GM21825 (cell line): Measurements from ENCODE around the gene LARGE2.
"Not testable (repeated sequence)": the region's sequence is repeated elsewhere in the genome, so short reads cannot be mapped to it uniquely, and the experiment has no call there.

Experiments used
- ATAC-seq: cut with Tn5 transposase; IDR thresholded peaks from one replicate; pipeline ENCODE4 v1.9.1; 2021; ENCODE audit warnings: mild to moderate bottlenecking, moderate library complexity; ENCODE audit not compliant: unreplicated experiment

Gene LARGE2

DNA sequence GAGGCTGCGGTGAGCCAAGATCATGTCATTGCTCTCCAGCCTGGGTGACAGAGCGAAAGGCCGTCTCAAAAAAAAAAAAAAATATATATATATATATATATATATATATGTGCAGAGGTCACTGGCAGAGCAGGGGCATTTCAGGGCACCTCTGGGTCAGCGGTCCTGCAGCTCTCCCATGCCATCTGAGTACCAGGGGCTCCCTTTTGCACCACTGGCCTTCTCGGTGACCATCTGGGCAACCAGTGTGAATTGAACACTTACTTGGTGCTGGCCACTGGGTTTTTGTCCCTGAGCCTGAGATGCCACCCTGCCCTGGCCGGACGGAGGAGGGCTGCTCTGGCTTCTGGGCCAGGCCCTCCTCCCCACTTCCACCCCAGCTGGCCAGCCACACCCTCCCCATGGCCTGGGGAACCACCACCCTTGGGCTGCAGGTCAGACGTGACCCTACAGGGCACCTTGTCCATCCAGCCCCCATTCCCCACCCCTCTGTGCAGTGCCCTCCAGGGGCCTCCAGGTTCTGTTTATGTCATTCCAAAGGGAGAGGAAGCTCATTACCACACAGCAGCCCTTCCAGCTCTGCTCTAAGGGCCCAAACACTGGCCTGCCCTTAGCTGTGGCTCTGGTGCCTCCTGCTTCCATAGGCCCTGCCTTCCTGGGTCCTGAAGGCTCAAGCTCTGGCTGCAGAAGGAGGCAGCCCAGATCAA lies 26.8 kb upstream of the LARGE2 start:
- ATAC-seq = no peak

DNA sequence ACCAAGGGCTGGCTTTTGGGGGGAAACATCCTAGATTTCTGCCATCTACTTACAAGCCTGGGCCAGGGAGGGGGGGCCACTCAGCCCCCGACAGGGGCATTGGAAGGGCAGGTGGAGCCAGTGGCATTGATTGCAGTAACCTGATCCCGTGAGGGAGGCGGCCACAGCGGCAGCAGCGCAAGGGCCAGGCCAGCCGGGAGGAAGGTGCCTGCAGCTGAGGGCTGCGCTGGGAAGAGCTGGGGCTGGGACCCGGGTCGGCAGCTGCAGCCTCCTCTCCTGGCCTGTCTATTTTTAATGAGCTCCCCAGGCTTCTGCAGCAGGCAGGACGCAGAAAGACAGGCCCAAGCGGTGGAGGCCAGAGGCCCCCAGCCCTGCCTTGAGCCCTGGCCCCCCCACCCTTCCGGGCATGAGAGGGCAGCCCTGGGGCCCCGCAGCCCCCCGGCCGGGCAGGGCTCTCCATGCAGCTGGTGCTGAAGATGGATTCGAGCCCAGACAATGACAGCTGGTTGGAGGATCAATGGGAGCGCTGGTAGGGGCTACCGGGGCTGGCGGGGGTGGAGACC lies 26.0 kb upstream of the LARGE2 start:
- no peak for ATAC-seq

DNA sequence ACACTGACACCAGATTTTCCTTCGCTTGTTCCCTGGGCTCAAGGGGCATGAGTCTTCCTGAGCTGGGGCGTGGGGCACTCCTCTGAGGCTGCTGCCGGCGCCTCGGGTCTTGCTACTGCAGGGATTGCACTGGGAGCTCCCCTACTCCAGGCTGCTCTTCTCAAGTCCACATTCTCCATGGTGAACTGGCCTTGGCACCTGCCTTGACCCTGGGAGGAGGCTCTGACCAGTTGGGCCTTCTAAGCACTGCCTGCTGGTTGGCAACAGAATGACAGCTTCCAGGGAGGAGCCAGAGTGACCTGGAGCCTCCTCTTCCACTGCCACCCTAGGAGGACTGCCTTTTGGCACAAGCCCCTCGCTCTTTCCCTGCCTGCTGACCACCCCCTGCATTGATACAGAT lies 24.9 kb upstream of the LARGE2 start:
- ATAC-seq = no peak

DNA sequence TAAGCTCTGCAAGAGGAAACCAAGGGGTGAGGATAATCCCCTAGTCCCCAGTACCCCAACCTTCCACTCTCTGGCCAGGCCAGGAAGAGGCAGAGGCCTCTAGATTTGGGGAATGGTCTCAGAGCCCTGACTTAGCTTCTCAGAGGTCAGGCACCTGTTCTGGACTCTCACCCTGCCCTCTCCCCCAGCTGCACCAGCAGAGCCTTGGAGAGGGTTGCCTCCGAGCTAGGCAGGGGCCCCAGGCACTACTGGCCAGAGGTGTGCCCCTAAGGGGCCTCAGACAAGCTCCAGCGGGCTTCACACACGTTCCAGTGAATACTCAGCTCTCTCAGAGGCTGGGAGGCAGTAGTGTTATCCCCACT lies 23.4 kb upstream of the LARGE2 start:
- ATAC-seq = no peak

DNA sequence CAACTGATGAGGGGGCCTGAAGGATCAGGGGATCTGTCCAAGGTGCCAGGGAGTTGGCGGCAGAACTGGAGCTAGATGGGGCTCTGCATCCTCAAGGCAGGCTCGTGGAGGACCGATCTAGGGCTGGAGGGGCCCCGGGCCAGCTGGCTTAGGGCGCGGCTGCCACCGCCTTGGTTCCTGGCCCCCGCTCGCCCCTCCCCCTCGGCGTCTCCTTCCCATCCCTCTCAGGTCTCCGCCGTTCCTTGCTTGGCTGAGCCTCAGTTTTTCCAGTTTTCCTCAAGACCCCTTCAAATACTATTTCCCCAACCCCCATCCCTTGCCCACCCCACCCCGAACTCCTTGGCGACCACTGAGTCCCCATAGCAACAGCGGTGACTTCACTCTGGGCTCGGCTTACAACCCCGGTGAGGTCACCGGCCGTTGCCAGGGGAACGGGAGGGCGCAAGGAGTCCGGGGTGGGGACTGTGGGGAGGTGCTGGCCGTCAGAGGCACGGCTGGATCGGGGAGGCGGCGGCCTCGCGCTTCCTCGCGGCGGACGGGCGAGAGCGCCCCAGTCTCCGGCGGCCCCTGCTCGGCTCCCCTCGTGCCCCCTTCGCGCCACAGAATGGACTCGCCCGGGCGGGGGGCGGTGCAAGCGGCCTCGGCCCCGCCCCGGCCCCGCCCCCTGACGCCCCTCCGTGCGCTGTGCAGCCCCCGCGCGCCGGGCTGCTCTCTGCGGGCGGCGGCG lies 22.8 kb upstream of the LARGE2 start:
- ATAC-seq = no peak

DNA sequence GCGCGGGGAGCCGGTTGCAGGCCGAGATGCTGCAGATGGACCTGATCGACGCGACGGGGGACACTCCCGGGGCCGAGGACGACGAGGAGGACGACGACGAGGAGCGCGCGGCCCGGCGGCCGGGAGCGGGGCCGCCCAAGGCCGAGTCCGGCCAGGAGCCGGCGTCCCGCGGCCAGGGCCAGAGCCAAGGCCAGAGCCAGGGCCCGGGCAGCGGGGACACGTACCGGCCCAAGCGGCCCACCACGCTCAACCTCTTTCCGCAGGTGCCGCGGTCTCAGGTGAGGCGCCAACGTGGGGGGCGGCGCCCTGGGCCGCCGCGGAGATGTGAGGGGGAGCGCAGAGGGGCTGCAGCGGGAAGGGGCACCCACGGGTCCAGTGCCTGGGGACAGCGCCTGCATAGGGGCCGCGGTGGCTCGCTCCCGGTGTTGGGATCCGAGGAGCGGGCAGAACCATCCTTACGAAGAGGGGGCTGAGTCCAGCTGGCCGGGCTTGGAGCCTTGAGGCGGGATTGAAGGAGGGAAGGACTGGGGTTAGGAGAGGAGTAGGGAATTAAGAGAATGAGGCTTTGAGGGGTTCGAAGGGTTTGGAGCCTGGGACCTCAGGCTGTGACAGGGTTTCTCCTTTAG lies 22.2 kb upstream of the LARGE2 start:
- not testable (repeated sequence) for ATAC-seq

DNA sequence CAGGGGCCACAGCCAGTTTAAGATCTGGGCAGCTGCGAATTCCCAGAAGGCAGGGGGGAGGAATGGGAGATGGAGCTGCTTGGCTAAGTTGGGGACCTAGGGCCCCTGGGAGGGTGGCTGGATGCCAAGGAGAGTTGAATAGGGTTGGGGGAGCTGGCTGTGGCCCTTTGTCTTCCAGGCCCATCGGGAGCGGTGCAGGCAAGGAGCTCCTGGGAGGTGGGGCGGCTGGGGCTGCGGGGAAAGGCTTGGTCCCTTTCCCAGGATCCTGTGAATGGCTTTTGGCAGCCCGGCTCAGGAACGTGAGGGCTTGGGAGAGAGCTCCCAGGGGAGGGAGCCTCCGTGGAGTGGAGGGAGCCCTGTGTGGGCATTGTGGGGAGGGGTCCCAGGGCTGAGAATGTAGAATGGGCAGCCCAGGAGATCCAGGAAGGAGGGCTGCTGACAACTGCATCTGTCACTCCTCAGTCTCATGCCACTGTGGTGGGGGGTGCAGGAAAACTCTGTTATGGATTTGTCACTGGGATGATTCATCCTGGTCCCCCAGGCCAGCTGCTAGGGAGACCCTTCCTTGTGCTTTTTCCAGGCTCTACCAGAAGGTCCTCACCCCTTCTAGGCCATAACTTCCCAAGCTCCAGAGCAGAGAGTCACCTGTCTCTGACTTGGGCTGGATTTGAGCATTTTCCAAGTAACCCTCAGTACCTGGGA lies 21.4 kb upstream of the LARGE2 start:
- ATAC-seq = no peak

DNA sequence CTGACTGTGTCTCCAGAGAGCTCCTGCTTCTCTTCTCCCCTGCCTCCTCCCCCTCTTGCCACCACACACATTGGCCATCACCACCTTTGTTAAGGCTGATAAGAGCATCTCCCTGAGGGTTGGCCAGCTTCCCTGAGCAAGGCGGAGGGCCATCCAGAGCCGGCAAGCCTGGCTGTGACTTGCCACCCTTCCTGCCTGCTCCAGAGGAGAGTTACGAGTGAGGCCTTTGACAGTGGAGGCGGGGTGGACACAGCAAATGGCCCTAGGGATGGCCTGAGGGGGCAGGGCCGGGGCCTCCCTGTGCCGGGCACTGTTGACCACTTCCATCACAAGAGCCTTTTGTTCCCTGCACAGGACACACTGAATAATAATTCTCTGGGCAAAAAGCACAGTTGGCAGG lies 20.8 kb upstream of the LARGE2 start:
- no peak for ATAC-seq

DNA sequence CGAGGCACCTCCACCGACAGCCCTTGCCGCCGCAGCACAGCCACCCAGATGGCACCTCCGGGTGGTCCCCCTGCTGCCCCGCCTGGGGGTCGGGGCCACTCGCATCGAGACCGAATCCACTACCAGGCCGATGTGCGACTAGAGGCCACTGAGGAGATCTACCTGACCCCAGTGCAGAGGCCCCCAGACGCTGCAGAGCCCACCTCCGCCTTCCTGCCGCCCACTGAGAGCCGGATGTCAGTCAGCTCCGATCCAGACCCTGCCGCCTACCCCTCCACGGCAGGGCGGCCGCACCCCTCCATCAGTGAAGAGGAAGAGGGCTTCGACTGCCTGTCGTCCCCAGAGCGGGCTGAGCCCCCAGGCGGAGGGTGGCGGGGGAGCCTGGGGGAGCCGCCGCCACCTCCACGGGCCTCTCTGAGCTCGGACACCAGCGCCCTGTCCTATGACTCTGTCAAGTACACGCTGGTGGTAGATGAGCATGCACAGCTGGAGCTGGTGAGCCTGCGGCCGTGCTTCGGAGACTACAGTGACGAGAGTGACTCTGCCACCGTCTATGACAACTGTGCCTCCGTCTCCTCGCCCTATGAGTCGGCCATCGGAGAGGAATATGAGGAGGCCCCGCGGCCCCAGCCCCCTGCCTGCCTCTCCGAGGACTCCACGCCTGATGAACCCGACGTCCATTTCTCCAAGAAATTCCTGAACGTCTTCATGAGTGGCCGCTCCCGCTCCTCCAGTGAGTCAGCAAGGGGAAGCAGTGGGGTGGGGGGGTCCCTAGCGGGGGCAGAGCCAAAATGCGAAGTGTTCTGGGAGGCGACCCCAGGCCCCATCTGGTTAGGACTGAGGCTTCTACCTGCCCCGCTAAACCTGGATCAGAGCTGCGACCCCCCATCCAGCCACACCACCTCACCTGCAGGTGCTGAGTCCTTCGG lies 19.7 kb upstream of the LARGE2 start:
- no peak for ATAC-seq

DNA sequence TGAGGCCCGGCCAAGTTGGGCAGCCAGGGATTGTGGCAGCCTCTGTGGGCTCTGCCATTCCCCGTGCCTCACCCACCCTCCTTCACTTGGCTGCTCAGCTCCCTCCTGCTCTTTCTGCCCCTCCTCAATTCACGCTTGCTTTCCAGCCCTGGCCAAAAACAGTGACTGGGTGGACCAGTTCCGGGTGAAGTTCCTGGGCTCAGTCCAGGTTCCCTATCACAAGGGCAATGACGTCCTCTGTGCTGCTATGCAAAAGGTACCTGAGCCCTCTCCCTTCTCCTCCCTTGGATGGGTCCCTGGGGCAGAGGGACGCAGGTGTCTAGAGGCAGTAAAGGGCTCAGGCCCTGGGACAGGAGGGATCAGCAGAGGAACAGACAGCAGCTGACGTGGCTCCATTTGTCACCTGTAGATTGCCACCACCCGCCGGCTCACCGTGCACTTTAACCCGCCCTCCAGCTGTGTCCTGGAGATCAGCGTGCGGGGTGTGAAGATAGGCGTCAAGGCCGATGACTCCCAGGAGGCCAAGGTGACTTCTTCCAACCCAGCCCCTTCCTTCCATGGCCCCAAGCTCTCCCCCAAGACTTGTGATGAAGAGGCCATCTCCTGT lies 18.0 kb upstream of the LARGE2 start:
- ATAC-seq = no peak

DNA sequence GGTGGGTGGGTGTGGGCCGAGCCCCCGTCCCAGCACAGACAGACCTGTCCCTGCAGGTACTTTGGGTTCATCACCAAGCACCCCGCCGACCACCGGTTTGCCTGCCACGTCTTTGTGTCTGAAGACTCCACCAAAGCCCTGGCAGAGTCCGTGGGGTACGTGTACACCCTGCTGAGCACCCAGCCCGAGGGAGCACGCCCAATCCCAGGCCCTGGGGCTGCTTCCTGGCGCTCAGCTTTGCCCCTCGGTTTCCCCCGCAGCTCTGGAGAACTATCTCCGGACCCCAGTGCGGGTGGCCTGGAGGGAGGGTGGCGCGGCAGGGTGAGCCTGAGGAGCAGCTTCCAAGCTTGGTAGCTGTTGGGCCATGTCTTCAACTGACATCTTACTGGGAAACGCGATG lies 17.4 kb upstream of the LARGE2 start:
- no peak for ATAC-seq

DNA sequence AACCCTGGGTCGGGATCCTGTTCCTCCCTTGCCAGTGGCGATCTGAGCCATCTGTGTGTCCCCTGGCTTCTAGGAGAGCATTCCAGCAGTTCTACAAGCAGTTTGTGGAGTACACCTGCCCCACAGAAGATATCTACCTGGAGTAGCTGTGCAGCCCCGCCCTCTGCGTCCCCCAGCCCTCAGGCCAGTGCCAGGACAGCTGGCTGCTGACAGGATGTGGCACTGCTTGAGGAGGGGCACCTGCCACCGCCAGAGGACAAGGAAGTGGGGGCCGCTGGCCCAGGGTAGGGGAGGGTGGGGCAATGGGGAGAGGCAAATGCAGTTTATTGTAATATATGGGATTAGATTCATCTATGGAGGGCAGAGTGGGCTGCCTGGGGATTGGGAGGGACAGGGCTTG lies 16.9 kb upstream of the LARGE2 start:
- ATAC-seq = not testable (repeated sequence)

DNA sequence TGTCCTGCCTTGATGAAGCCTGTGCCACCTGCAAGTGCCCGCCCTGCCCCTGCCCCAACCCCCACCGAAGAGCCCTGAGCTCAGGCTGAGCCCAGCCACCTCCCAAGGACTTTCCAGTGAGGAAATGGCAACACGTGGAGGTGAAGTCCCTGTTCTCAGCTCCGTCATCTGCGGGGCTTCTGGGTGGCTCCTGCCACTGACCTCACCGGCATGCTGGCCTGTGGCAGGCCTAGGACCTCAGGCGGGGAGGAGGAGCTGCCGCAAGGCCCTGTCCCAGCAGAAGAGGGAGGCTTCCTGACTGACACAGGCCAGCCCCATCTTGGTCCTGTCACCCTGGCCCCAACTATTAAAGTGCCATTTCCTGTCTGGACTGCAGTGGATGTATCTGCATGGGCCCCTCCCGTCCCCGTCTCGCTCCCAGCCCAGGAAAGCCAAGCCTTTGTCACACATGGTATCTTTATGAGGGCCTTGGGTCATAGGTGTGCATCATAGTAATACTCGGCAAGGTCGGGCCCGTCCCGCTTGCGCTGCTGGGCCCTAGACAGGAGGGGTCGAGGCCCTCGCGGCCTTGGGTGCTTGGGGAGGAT lies 16.3 kb upstream of the LARGE2 start:
- no peak for ATAC-seq

DNA sequence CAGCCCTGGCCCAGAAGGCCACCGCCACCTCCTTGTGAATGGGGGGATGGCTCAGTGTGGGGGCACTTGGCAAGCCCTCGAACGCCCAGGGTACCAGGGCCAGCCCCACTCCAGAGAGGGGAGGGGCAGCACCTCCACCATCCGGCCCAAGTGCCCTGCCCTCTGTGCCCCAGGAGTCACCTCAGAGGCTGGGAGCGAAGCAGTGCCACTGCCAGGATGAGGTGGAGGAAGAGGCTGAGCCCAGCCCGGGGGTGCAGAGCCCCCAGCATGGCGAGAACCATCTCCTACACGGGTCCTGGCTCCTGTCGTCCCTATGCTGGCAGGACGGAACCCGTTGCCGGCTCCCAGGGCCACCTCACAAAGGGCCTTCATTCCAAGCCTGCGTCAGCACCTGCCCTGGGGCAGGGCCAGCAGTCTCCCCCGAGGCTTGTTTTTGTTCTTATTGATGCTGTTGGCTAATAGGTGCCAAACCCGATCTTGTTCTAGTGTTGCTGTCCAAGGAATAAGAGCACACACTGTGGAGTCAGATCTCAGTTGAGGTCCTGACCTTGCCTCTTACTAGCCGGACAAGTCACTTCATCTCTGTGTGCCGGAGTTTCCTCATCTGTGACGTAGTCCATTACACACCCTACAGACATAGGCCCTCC lies 15.4 kb upstream of the LARGE2 start, which contains the start of gene FREY1:
TSS of gene FREY1 (minus strand) at position 307 of the 647 bp plus-strand sequence. CDS start at position 281, 26 bp downstream.
- no peak for ATAC-seq

DNA sequence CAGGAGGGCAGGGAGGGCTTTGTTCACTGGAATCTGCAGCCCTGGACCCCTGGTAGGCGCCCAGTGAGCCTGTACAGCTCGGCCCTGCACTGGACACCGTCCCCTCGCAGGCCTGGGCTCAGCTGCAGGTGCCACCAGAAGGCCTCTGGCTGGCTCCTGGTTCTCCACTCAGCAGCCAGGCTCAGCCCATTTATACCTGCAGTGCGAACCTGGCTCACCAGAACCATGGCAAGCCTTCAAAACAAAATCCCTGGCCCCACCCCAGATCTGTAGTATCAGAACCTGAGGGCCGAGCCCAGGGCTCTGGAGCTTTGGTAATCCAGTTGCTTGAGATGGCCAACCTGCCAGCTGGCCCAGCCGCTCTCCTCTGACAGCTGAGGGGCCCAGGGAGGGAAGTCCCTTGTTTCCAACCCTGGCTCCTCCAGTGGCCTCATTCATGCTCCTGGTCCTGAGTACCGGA lies 14.5 kb upstream of the LARGE2 start:
- ATAC-seq = no peak

DNA sequence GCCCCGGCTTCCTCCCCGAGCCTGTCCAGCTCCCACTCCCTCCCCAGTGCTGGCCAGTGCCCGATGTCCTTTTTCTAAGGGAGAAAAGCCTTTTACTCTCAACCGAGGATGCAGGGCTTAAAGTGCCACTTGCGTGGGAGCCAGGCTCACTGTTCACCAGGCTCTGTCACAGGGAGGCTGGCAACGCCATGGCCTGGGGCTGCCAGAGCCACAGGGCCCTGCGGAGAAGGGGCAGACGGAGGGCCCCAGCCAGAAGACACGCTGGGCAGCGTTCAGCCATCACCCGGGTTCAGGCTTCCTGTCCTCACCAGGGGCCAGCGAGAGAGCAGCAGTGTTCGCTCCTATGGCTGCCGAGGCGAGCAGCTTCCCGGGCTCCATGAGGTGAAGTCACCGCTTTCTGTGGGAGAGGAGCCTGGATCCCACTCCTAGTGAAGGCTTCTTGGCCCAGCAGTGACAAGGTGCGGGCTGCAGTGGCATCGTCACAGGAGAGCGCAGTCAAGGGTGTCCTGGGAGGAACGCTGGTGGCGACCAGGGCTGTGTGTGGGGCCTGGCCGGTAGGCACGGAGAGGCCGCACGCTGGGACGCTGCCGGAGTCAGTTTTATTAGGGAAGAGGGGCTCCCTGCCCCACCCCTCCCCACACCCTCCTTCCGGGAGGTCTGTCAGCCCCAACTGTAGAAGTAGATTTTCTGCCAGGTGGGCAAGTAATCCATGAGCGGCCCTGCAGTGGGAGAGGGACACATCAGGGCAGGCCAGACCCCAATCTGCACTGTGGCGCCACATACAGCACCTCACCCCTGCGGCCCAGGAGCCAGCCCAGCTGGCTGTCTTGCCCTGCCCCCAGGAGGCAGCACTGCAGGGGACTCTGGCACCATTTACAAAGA lies 12.6 kb upstream of the LARGE2 start:
- no peak for ATAC-seq

DNA sequence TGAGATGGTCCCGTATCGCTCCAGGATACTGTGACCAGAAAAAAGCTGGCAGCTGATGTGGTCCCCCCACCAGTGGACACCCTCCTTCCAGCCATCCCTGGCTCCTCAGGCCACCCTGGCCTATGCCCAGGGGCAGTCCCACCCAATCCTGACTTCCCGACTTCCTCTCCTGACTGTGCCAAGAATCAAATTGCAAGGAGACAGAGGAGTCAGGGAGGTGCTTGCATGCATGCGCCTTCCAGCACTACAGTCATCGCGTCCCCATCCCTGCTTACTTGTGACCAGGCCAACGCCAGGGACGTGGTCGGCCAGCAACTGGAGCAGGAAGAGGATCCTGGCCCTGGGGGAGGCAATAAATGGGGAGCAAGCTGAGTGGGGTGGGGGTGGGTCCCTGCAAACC lies 11.8 kb upstream of the LARGE2 start:
- no peak for ATAC-seq

DNA sequence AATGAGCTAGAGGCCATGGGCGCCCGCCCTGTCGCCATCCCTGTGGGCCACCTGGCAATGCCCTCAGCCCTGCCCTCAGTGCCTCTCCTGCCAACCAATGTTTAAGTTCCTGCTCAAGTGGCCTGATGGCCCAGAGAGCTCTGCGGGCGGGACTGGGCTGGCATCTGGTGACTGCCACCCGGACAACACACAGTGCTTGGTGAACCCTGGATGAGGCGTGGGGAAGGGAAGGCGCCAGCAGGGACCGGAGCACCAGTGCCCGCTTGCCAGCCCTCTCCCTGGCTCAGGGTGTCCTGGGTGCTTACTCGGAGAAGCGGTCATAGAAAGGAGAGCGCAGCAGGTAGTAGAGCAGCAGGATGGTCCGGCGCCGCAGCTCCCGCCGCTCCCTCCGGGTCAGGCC lies 8.9 kb upstream of the LARGE2 start:
- no peak for ATAC-seq
